NCI-H1105 (cell line): ENCODE data around the gene ABCF2.

ENCODE experiments used
- DNase-seq: peaks from one replicate; lab custom pipeline; 2025; lab: John Stamatoyannopoulos, UW

ABCF2 gene

DNA sequence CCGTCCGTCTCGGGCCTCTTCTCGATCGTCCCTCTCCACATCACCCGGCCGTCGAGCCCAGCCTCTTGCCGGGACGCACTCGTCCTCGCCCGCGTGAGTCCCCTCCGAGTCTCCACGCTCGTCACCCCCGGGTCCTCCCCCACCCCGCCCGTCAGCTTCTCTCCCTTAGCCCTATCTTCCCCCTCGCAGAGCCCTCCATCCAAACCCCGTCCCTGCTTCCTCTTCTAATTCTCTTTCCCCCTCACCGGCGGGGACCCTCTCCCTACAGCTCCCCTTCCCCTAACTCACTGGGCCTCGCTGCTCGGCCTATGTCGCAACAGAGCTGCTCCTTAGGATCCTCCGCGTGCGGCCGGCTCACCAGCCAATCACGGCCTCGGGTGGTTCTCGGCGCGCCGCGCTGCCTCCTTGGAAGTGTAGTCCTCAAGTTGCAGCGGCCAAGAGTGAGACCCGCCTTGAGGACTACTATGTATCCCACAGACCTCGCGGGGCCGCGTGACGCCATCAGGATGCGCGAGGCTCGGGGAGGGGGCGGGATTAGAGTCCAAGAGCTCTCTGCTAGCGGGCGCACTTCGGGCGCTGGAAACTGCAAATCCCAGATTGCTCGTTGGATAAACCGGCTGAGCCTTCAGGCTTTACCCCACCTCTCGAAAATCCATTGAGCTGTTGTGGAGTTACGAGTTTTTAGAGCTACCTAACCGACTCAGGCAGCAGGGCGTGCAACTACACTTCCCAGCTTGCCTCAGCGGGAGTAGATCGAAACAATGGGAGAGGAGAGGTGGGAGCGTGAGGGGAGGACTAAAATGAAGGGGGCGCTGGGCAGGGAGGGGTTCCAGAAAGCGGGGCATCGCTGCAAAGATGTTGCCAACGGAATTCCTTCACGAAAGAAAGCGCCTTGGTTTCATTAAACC lies at the start of gene ABCF2:
ABCF2 (minus strand) TSS at position 331 of the 908 bp plus-strand sequence. CDS start 747 bp downstream, outside the sequence.
- peak; percentile 98 for DNase-seq

DNA sequence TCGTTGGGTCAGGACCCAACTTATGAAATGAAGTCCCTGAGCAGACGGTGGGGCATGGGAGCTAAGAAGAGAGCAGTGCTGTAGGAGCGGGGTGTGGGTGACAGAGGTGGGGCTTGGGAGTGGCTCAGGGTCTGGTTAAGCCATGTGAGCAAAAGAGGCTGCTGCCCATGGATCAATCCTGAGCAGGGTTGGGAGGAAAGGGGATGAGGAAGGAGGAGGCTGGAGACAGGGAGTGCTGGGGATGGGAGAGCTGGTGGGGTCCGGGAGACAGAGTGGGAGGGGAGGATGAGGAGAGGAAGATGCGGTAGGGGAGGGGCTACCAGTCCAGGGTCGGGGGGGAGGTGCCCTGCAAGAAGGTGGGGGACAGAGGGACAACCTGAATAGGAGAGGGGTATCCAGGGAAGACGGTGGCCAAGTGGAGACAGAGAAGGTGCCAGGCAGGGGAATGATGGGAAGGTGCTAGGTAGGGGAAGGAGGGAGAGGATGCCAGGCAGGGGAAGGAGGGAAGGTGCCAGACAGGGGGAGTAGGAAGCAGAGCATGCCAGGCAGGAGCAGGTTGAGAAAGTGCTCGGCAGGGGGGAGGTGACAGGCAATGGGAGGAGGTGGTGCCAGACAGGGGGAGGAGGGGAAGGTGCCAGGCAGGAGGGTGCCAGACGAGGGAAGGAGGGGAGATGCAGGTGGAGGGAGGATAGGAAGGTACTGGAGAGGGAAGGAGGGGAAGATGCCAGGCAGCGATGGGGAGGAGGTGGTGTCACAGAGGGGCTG lies 49.0 kb upstream of the ABCF2 start:
- DNase-seq, result peak; percentile 76

DNA sequence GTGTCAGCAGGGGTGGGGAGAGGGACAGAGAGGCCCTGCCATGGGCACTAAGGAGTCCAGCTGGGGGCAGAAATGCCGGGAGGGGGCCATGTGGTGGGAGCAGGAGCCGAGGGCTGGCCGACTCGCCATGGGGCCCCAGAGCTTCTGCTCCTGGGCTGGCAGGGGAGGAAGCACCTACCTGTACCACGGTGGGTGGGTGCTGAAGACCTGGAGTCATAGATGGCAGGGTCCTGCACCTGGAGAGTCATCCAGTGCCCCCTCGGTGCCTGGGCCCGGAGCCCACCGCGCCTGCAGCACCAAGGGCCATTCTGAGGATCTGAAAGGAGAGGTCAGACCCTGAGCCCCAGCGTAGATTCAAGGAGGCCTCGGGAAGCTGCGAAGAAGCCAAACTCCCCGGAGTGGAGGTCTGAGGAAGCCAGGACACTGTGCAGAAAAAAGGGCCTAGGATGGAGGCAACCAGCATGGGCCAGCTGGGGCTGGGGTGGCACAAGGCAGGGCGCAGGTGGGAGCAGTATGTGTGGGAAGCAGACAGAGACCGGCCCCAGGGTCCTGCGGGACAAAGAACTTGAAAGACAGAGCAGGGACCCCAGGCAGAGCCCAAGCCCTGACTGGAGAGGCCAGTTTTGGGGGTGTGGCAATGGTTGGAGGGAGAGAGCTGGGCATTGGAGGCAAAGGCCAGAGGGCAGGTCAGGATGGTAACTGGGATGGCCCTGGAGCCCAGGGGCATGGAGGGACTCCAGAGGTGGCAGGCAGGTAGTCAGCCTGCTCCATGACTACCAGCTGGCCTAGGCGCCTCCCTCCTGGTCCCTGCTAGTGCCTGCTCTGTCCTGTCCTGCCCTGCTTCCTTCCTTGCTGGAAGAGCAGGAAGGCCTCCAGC lies 48.2 kb upstream of the ABCF2 start:
- DNase-seq, result no peak

DNA sequence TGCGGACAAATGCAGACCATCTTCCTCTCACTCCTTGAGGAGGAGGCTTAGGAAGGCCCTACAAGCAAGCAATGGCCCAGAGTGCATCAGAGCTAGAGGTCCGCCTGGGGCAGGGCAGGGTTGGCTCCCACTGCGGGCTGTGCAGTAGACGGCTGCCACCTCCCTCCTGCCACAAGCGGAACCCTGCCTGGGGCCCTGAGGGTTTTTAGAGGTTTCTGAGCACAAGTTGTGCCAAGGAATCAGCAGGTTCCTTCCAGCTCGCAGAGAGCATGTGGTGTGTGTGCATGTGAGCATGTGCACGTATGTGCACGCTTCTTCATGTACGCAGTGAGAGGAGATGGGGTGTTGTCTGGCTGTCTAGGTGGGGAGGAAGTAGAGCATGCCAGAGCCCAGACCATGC lies 47.4 kb upstream of the ABCF2 start:
- DNase-seq, result no peak

DNA sequence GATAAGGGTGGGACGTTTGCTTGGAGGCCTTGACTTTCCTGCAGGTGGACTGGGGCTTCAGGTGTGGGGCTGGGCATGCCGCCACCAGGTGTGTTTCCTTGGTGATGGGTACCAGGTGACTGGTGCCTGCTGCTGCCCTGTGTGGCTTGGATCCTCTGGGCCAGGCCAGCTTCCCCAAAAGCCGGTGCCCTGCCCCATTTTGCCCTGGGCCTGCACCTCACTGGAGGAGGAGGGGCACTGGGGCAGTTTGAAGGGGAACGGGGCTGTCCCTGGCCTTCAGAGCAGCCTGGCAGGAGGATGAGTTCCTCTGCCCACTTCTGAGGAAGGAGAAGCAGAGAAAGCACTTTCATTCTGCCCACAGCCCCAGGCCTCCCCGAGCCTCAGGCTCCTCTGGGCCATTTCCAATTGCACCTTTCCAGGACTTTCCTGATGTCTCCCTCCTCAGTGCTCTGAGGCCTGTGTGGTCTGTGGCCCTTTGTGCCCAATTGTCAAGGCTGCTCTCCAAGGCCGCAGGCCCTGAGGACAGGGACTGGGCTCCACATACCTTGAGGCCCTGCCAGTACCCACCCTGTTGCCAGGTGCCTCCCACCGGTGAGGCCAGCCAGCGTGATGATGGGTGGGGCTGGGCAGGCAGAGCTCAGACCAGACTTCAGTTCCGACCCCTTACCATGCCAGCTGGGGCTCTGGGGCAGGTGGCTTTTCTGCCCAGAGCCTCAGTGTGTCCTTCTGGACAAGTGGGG lies 46.8 kb upstream of the ABCF2 start:
- no peak for DNase-seq

DNA sequence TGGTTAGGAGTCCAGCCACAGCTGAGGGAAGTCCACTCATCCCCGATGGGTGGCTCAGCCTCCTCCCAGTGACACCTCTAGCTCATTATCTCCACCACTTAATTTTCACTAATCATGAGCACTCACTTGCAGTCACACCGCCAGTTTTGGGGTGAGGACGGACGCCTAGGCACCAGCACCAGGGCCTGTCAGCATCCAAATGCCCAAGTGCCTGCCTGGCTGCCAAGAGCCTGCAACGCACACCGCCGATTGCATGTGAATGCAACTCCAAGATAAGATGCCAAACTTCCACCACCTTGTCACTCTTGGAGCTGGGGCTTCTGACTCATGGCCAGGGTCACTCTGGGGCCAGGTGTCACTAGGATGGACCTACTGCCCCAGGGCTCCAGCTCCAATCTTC lies 45.9 kb upstream of the ABCF2 start:
- no peak for DNase-seq

DNA sequence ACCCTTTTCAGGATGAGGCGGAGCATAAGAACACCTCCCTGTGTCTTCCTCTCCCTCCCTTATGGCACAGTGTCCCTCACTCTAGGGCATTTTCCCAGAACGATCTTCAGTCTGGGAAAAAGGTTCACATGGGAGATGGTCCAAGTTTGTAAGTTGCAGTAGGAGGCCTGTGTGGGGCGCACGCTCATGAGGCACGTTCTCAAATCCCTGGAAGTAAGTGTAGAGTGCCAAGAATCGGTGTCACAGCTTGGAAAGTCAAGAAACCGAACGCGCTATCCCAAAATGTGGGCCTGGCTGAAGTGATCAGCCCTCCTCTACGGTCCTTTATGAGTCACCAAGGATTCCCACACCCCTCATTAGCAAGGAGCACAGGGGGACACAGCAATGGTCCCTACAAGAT lies 45.4 kb upstream of the ABCF2 start:
- DNase-seq, result no peak

DNA sequence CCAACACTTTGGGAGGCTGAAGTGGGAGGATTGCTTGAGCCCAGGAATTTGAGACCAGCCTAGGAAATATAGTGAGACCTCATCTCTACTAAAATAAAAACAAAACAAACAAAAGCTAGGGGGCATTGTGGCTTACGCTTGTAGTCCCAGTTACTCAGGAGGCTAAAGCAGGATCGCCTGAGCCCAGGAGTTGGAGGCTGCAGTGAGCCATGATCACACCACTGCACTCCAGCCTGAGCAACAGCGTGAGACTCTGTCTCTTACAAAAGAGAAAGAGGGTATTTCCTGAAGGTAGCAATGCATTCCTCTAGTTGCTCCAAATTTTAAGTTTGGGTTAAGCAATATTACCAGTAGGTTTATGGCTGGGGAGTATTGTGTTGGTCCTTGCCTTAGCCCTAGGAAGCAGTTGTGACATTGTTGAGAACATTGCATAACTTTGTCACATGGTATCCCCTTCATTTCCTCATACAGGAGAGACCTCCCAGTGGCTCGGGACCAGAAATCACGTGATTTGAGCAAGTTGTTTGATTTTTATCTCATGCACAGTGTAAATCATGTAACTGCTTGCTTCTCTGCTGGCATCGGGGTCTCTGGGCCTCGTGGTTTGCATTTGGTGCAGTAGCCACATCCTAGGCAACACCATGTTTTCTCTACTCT lies 44.8 kb upstream of the ABCF2 start:
- DNase-seq, result no peak

DNA sequence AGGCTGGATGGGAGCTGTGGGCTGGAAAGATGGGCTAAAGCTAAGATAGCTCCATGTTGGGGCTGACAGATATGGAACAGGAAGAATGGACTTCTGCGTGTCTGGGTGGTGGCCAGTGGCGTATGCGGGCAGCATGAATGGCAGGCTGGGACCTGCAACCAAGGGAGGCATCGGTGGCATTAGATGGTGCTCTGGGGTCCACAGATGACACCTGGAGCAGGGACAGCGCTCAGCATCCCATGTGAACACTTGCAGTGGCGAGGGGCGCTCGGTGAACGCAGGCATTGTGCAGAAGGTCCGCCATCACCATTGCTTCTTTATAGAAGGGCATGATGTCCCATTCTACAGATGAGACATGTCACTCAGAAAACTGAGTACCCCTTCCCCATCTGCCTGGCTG lies 42.5 kb upstream of the ABCF2 start:
- no peak for DNase-seq

DNA sequence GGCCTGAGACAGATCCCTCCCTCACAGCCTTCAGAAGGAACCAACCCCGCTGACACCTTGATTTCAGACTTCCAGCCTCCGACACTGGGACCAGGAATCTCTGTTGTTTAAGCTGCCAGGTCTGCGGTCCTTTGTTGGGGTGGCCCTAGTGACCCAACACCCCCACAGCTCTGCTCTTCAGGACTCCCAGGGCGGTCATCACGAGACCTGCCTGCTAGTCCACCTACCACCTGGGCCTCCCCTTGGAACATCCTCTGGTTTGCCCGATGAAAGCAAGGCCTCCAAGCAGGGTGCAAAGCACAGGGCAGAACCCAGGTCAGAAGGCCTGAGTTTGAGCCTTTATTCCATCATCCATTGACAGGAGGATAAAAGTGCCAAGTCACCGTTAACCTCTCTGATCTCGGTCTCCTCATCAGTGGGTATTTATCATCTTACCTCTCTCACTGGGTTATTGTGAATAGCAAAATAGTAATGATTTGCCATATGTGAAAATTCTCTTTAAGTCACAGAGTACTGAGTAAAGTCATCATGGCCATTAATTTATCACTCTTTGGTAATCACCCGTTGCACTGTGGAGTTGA lies 38.4 kb upstream of the ABCF2 start:
- no peak for DNase-seq

DNA sequence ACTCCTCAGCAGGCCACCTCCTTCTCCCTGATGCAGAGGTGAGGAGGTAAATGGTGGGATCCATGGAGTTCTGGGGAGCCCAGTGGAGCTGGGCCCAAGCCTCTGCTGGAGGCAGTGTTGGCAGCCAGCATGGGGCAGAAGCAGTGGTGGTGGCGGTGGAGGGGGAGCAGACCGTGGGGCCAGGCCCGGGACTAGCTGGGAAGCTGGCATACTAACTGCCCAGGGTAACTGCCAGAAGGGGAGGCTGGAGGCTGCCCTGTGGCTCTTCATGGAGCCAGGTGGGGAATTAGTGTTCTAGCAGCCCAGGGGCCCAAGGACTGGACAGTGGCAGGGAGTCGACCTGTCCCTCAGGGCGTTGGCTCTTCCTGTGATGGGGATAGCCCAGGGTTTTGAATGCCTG lies 37.6 kb upstream of the ABCF2 start:
- DNase-seq, result no peak

DNA sequence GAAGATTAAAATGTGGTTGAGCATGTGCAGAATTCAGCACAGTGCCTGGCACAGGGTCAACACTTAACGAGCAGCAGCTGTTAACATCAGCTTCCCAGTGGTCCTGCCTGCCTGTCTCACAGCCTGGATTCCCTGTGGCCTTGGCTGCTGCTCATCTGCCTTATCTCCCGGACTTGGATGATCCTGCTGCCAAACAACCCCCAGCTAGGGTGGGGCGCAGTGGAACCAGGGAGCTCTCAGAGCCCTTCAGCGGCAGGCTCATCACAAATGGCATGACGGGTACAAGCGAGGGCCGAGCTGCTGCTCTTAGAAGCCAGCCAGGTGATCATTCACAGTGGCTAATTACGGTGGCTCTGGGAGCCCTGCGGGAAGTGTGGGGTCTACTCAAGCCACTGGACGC lies 34.5 kb upstream of the ABCF2 start:
- no peak for DNase-seq

DNA sequence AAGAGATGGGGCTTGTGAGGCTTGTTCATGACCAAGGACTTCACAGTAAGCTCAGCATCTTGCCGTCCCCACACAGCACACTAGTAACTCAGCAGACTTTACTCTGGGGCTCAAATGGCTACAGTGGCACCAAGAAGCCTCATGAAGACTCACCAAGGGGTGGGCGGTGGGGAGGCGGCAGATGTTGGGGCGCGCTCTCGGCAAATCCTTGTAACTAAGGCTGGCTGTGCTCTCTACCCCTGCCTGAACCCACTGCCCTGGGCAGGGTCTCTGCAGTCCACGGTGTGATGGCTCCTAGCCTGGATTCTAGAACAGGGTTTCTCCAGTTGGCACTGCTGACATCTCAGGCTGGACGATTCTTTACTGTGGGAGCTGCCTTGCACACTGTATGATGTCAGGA lies 33.9 kb upstream of the ABCF2 start:
- no peak for DNase-seq

DNA sequence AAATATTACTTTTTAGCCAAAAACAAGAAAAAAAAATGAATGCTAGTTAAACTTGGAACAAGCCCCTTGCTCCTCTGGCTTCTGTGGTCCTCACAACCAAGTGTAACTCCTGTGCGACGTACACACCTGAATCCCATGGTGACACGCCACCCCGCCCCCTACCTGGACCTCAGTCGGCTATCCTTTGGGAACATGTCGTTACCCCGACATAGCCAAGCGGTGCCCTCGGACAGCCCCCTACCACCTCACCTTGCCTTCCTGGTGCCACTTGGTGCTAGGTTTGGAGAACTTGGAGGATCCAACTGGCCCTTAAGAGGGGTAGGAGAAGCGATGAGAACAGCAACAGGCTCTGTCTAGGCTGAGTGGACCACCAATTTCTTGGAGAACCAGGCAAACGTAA lies 33.5 kb upstream of the ABCF2 start:
- no peak for DNase-seq

DNA sequence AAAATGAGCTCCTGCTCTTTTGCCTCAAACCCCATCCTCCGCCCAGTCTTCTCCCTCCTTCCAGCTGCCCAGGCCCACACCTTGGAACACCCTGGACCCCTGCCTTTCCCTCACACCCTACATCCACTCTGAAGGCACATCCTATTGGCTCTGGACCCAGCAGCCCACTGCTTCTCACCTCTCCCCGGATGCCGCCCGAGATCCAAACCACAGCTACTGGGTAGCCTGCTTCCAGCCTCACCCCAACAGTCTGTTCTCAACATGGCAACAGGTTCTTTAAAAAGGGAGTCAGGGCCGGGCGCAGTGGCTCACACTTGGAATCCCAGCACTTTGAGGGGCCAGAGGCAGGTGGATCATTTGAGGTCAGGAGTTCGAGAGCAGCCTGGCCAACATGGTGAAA lies 31.0 kb upstream of the ABCF2 start:
- DNase-seq, result no peak

DNA sequence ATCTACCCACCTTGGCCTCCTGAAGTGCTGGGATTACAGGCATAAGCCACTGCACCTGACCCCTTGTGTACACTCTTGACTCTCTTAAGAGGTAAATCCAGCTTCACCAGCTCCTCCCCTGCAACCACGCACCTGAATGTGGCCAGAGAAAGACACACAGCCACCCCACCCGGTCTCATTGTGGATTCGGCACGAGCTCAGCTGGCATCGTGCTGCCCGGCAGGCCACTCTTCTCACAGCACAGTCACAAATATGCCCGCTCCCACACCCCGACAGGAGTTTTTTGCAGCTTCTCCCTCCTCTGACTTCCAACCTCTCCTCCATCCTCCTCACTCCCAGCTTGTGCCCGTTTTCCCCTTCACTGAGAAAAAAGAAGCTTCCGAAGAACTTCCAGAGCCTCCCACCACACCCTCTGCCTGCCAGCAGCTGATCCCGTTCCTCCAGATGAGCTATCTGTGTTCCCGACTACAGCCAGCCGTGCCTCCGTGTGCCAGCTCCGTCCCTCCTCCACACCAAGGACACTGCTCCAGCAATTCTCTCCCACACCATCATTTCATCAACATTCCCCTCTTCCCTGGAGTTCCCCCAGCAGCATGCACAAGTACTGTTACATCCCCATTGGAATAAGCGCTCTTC lies 29.5 kb upstream of the ABCF2 start:
- no peak for DNase-seq

DNA sequence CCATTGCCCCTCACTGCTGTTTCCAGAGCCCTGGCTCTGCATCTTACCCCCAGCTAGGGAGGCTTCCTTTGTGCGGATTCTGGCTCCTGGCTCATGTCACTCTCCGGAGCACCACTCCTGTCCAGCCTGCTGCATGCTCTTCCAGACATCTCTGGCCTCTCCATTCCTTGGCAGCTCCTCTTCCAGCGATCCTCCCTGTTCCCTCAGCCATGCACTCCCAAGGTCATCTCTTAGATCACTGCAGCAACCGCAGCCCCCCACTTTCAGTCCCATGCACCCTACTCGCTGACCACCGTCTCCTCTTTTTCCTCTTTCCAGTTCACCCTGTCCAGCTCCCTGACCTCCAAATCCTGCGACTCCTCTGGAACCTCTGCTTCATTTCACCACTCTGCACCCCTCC lies 28.4 kb upstream of the ABCF2 start:
- DNase-seq, result no peak

DNA sequence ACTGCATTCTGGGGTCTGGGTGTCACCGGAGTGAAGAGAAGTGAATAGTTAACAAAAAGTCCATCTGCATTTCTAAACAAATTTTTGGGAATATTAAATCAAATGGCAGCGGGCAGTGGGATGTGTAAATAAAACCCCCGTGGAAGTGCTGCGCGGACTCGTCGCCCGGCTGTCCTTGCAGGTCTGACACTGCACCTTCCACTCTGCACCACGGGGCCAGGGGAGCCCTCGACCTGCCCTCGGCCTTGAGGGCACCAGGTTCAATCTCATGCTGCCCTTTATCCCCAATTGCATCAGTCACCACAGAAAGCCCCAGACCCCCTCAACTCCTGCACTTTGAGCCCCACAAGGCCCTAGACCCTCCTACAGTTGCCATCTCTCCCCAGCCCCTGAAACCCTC lies 27.8 kb upstream of the ABCF2 start:
- DNase-seq, result no peak

DNA sequence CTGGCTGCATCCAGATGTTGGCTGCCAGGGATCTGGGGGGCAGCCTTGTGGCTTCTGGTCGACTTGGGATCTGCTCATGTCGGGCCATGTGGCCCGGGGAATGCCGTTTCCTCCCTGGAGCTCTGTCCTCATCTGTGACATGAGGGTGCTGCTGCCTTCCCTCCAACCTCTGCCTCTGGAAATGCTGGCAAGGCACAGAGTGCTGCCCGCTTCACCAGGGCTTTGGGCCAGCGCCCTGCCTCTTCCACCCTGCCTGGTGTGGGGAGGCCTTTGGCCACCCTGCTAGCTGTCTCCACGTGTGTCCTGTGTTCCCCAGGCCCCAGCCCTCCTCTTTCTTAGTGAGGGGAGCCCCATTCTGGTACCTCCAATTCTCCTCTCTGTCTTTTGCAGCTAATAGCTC lies 27.3 kb upstream of the ABCF2 start:
- no peak for DNase-seq
